Activated T-helper 1 cell treated with anti-CD3 and anti-CD28 coated beads, Interleukin-2, amount 50 U/mL, for 16 hours (primary cell): ENCODE measurements around the gene LRRC14B.
"Not testable (repeated sequence)": the region's sequence is repeated elsewhere in the genome, so short reads cannot be mapped to it uniquely, and the experiment has no call there.

Experiments
- DNase-seq, 2 donors: peaks; one replicate each; pipeline ENCODE4 v3.0.0-alpha.2; 2020; ENCODE audit warnings: low read depth in 1 of 2, low spot score in 1 of 2

The LRRC14B gene

DNA sequence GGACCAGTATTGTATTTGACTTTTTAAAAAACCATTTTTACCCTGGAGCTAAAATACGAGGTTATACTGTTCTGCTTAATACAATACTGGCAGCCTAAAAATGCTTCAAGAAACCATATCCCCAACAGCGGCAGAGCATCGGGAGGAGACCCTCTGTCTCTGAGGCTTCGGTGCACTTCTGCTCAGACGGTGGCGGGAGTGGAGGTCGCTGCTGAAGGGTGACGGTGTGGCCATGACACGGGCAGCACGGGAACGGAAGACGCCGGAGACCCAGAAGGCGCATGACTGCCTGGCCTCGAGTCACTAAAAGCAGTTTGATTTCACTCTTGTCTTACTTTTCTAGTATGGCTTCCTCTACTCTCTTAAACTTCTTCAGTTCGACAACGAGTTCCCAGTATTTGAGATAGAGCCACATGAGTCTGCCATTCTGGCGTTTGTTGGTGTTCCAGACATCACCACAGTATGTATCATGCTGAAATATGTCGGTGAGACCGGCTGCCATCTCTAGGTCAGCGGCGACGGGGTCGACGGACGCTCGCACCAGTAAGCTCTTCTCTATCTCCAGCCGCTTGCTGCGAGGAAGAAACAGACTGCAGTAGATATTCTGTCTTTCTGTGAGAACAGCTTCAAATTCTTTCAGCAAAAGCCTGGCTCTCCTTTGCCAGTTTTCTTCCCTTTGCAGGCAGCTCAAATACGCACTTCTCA, 13.8 kb downstream of the LRRC14B start:
- no peak for DNase-seq

DNA sequence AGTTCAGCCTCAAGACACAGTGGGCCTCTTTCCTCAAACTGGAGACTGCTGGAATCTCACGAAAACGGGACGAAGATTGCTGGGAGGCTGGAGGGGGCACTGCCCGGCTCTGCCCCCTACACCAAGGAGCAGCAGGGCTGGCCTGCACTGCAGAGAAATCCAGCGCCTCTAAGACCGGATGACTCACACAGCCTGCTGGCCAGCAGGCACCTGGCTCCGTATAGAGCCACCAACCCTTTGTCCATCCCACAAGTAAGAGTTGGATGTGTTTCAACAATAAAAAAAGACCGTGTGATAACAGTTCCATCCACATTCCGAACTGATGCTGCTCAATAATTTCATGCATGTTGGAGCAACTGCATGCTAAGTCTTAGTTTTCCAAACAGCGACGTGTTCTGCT, 15.1 kb downstream of the LRRC14B start:
- DNase-seq = no peak

DNA sequence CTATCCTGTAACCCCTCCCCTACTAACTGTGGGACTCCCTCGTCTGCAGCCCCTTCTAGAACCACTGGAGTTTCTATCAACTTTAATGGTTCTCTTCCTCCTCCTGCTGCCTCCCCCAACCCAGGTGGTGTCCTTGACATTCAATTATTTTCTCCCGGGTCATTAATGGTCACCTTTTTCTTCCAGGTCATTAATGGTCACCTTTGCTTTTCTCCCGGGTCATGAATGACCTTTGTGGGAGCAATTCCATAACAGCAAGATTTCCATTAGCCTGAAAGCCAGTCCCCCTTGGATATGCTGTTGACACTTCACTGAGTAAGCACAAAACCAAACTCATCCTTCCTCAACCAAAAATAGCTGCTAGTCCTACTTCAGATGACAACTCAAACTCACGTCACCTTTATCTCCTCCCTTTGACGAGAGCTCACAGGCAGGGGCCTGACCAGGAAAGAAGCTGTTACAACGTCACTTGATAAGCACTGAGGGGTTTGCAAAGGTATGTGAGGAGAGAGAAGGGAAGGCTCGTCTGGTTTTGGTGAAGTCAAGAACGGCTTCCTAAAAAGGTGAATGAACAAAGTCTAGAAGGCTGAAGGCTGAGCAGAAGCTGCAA, 15.7 kb downstream of the LRRC14B start:
- DNase-seq = no peak

DNA sequence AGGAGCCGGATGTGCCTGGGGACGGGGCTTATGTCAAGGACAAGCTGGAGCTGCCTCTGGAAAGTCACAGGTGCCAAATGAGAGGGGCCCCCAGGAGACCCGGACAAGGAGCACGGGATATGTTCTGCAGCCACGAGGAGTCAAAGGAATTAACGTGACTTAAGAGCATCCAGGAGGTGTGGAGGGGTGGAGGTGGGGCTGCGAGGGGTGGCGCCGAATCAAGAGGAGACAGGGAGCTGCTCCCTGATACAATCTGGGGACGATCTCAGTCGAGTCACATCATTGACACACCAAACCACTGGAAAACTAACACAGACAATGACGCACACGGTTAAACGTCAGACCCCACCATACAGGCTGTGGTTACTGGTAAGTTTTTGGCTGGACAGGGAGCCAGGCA, 16.3 kb downstream of the LRRC14B start:
- no peak for DNase-seq

DNA sequence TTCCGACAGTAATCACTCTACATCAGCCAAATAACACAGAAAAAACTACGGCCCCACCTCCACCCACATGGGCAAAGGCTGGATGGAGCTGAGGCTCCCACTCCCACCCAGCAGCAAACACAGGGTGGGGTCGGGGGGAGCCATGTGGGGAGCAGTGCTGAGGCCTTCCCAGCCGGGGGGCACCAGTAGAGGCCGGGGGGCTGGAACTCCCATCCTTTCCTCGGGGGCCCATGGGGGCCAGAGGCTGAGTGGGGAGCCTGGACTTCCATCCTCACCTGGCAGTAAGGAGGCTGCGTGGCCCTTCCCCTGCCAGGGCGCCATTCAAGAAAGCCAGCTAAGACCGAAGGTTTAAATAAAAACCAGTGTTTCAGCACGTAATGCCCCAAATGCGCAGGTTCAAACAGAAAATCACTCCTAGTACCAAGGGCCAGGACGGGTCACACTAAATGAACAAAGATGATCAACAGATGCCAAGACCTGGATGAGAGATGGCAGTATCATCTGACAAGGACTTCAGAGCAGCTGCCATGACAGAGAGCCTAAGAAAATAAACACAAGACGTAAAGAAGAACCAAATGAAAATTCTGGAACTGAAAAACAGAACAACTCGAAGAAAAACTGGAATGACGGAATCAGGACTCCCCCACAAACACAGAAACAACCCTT, 17.3 kb downstream of the LRRC14B start:
- DNase-seq = no peak

DNA sequence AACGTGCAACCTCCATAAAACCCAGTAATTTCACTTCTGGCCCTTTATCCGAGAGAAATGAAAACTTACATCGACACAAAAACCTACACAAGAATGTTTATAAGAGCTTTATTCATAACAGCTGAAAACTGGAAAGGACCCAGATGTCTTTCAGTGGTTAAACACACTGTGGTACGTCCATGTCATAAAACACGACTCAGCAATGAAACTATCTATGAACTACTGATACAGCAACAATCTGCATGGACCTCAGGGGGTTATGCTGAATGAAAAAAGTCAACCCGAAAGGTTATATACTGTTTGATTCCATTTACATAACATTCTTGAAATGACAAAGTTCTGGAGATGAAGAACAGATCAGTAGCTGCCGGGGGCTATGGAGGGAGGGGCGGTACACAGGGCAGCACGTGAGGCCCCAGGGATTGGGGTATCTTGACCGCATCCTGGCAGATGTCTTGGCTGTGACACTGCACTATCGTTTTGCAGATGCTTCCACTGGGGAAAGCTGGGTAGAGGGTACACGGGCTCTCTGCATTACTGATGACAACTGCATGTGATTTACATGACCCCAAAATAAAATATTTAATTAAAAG, 22.6 kb downstream of the LRRC14B start:
- no peak for DNase-seq

DNA sequence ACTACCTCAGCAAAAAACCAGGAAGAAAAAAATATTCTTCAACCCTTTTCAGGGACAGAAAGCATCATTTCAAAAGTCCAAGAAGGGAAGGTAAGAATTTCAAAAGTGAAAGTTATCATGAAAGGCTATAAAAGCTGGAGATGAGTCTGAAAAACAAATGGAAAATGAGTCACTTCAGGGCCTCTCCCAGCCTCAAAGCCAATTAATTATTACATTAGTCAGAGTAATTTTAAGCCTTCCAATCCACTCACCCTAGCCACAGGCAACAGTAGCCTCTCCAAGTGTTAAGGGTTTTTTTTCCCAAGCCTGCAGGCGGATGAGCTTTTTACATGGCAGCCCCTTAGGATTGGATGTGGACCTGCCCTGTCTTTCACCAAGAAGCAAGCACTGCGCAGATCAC, 24.0 kb downstream of the LRRC14B start:
- DNase-seq = not testable (repeated sequence)

DNA sequence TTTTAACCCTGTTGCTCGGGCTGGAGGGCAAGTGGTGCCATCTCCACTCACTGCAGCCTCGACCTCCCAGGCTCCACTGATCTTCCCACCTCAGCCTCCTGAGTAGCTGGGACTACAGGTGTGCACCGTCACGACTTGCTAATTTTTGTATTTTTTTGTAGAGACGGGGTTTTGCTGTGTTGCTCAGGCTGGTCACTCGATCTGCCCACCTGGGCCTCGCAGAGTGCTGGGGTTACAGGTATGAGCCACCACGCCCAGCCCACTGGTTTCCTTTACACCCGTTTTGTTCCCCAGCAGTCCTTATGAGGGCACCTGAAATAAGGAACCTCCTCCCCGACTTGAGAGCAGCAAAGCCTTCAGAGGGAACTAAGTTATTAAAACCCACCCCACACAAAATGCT, 24.8 kb downstream of the LRRC14B start:
- DNase-seq = not testable (repeated sequence)

DNA sequence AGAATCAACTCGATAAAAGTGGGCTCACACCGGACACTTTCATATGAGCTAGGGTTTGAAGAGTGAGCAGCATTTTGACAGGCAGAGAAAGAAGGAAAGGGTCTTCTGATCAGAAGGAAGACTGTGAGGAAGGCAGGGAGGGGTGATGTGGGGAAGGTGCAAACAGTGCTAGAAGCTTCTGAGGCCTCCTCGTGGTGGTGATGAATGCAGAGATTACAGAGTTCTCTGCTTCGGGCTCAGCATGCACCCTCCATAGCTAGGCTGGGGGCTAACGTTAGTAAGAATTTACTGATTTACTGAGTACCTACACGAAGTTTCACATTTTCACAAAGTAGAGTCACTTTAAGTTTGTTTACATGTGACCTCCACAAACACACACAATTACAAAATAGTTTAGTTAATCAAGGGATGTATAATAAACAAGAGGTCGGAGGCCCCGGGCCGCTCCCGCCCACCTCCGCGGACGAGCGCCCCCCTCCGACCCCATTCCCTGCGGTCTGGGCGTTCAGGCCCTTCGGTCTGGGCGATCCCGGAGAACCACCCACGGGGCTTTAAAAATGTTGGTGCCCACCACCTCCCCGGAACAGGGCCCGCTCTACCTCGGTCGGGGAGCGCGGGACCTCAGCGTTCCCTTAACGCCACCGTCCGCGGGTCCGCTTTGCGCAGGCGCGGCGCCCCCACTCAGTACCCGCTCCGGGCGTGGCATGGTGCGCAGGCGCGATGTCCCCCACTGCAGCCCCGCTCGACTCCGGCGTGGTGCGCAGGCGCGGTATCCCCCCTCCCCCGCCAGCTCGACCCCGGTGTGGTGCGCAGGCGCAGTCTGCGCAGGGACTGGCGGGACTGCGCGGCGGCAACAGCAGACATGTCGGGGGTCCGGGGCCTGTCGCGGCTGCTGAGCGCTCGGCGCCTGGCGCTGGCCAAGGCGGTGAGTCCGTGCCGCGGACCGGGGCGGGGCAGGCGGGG, 26.5 kb downstream of the LRRC14B start, which contains the start of the genes CCDC127 and SDHA:
CCDC127 (minus strand) TSS at position 660 of the 963 bp plus-strand sequence. CDS start 1,304 bp downstream, outside the sequence.
SDHA (plus strand) TSS at position 827 of the 963 bp plus-strand sequence; CDS start at position 863, 36 bp downstream.
- DNase-seq = peak; percentile 92 to 98

DNA sequence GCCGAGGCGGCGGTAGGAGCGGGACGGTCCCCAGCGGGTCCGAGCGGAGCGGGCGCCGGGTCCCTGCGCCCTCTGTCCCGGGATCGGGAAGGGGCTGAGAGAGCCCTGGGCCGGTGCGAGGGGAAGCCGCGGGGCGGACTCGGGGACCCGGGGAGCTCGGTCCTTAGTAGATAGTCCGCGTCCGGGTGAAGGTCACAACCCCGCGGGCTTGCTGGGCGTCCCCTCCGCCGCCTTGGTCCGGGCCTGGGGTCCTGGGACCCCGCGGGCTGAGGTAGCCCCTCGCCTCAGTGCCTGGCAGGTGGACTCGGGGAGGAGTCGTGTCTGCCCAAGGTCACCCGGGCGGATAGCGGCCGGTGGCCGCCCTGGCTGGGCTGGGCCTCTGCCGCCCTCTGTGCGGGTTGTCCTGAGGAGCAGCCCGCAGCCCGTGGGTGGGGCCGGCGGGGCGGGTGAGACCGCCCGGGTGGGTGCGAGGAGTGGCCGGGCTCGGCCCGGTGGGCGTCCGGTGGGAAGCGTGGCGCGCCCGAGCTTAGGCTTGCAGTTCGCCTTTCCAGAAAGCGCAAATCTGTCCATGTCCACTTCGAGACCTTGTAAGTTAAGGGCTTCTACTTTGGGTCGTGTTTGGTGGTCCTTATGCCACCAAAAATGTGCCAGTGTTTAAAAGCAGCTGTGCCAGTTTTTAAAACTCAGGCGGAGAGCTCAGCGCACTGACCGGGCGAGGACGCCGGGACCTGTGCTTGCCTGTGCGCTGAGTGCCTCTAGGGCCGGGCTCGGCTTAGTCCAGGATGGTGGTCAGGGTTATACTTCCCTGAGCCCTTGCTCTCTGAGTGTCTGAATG, 27.4 kb downstream of the LRRC14B start:
- no peak for DNase-seq

DNA sequence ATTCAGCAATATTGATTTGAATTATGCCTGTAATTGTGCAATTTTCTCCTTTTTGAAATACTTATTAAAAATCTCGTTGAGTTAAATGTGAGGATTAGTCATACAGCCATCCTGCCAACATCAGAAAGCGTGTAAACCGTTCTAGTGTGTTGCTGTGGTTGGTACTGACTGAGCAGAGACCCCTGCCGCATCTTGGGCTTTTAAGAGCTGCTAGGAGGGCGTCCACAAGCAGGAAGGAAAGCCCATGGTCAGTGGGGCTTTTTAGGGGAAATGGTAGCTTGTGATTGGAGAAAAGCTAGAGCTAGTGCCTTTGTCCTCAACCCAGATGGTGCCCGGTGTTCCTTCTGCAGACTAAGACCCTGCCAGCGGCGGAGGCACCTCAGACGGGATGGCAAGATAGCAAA, 28.2 kb downstream of the LRRC14B start:
- no peak for DNase-seq

DNA sequence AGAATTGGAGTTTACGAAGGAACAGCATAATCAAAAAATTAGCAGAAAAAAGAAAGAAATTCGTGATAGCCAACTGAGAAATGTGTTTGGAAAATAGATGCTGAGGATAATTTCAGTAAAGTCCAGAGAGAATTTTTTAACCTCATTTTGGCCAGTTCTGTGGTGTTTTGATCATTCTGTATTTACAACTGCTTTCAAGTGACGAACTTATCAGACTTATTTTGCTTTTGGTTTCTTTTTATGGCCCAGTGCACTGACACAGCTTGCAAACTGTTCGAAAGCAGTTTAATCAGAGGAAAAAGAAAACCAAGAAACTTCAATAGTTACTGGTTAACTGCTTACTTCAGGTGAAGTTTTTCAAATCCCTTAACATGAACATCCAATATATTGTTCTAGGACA, 28.7 kb downstream of the LRRC14B start:
- no peak for DNase-seq

DNA sequence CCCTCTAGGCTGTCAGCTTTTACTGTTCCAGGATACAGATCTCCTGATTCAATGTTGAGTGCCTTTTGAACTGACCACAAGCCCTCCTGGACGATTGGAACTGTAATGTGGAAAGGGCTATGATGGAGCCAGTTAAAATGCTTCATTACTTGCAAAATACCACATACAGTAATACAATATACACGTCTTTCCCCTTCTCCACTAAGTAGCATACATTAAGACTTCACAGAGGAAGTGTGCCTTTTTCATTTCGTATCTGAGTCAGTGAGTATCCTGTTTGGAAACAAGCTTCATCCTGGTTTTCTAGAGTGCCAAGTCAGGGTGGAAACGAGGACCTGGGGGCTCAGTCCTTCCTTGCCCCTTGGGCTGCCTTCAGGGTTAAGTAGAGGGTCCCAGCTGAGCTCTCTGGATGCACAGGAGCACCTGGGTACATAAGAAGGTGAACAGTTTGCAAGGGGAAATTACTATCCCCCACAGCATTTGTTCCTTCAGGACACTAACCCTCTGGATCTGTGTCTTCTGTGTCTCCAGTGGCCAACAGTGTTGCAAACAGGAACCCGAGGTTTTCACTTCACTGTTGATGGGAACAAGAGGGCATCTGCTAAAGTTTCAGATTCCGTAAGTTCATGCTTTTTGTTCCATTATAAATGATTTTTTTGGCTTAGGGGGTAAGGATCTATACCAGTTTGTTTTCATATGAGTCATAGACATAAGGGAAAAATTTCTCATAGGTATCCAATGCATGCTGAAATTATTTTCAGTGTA, 31.8 kb downstream of the LRRC14B start:
- not testable (repeated sequence) for DNase-seq

DNA sequence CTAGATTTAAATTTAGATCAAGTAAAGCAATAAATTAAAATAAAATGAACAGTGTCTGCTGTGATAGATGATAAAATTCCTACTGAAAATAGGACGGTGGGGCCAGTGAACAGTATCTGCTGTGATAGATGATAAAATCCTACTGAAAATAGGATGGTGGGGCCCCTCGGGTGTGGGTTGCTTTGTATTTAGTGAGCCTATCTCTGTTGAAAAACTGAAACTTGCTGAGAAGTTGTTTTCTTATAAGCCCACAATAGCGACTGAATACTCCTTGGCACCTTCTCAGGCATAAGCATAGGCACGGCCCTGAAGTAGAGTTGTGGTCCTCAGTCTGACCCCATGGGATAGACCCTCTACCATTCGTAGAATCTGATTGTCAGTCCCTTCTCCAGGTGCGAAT, 32.5 kb downstream of the LRRC14B start:
- no peak for DNase-seq

DNA sequence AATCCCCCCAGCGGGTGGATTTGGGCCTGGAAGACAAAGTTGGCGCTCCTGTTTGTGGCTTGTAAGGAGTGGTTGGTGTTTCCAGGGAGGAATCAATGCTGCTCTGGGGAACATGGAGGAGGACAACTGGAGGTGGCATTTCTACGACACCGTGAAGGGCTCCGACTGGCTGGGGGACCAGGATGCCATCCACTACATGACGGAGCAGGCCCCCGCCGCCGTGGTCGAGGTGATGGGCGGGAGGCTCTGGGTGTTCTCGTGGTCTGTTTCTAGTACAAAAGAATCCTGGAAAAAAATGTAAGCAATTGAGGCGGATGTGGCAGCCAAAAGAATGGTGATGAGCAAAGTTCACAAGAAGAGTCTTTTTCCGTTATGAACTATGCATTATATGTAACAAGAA, 34.0 kb downstream of the LRRC14B start:
- DNase-seq = no peak

DNA sequence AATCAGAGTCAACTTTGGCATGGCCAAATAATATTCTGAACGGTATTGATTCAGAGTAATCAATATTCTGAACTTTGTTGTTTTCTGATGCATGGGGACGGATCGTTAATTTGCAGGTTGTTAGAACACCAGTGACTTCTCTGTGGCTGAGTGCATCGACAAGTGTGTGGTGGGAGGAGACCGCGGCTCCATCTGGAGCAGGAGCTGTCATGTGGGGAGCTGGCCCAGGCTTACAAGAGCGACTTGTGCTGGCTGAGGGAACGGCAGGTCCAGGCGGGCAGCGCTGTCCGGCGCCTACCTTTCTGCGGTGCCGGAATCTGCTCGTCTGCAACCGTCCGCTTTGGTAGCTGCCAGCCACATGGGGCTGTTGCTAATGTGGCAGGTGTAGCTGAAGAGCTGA, 36.1 kb downstream of the LRRC14B start:
- DNase-seq = not testable (repeated sequence)

DNA sequence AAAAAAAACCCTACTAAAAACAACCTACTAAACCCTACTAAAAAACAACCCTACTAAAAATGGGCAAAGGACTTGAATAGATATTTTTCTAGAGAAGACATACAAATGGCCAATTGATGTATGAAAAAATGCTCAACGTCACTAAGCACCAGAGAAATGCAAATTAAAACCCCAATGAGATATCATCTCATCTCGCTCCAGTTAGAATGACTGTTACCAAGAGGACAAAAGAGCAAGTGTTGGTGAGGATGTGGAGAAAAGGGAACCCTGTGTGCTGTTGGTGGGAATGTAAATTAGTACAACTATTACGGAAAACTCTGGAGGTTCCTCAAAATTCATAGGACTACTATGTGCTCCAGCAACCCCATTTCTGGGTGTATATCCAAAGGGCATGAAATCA, 37.6 kb downstream of the LRRC14B start:
- no peak for DNase-seq

DNA sequence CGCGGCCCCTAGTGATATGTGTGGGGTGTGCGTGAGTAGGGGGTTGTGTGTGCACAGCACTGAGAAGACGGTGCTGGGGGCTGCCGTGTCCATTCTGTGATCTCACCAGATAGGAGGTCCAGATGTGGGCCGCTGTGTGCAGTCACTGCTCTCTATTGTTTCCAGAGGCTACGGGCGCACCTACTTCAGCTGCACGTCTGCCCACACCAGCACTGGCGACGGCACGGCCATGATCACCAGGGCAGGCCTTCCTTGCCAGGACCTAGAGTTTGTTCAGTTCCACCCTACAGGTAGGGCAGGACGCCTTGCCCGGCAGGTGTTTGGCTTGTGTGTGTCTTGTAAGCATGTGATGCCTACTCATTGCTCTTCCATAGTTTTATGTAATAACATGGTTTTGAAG, 39.4 kb downstream of the LRRC14B start:
- DNase-seq = no peak

DNA sequence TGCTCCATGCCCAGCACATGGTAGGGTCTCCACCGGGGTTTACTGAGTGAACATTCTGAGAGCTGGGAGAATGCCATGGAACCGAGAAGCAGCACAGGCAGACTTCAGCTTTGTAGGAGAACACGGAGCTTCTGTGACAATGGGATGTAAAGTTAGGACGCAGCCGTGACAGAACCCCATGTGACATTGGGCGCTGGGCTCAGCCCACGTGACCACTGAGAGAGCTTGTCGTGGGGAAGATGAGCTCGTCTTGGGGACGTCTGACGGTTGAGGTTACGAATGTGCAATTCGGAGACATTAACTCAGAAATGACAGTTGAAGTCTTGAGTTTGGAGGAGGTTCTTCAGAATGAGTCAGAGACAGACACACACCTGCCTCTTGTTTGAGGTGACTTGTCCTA, 40.4 kb downstream of the LRRC14B start:
- no peak for DNase-seq
